Measurements from ENCODE around the gene BET1L. TPM values are rescaled to one million over a fixed set of nuclear protein-coding genes. Genes with fewer than 3 reads are reported as not detected.
"Not testable (repeated sequence)": the region's sequence is repeated elsewhere in the genome, so short reads cannot be mapped to it uniquely, and the experiment has no call there.

BET1L gene, protein sequence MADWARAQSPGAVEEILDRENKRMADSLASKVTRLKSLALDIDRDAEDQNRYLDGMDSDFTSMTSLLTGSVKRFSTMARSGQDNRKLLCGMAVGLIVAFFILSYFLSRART
- 27.2 TPM for total RNA-seq

GRCh38 chr11:207208-207862 is at the start of gene BET1L, which contains the start of gene RIC8A:
Gene BET1L (minus strand): TSS chr11:207399. CDS start chr11:207321, 78 bp downstream.
Gene RIC8A (plus strand): TSS chr11:207708. CDS start chr11:208855, 1,147 bp downstream.
- DNase-seq (ENCODE audit: low read depth in 2 of 3, low spot score in 2 of 3) = peak; percentile 96 to 99 (median 99)

DNA sequence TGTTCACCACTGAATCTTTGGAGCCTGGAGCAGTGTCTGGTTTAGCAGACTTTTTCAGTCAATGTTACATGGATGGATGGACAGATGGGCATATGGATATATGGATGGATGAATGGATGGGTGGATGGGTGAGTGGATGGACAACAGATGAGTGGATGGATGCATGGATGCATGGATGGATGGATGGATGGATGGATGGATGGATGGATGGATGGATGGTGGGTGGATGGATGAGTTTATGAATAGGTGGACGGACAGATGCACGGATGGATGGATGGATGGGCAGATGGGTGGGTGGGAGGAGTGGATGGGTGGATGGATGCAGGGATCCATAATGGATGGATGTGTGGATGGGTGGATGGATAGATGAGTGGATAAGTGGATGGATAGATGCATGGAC is 48.6 kb upstream of the BET1L start:
- no peak for DNase-seq (ENCODE audit: low read depth in 2 of 3, low spot score in 2 of 3)

DNA sequence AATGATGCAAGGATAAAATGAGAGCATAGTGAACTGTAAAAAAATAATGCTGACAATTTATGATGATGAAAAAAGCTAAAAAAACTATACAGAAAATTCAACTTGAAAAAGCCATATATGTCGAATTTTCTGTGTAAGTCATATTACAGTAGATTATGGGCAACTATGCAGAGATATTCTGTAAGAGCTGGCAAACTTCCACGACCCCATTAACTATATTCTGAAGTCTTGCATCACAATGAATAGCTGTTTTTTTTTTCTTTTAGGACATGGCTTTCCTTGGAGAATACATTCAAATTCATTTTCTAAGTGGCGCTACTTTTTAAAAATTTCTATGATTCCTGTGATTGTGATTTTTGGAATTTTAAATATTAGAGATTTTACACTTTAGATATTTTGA is 48.0 kb upstream of the BET1L start:
- DNase-seq (ENCODE audit: low read depth in 2 of 3, low spot score in 2 of 3) = no peak

GRCh38 chr11:253886-254270 is 46.7 kb upstream of the BET1L start:
- DNase-seq (ENCODE audit: low read depth in 2 of 3, low spot score in 2 of 3) = no peak

DNA sequence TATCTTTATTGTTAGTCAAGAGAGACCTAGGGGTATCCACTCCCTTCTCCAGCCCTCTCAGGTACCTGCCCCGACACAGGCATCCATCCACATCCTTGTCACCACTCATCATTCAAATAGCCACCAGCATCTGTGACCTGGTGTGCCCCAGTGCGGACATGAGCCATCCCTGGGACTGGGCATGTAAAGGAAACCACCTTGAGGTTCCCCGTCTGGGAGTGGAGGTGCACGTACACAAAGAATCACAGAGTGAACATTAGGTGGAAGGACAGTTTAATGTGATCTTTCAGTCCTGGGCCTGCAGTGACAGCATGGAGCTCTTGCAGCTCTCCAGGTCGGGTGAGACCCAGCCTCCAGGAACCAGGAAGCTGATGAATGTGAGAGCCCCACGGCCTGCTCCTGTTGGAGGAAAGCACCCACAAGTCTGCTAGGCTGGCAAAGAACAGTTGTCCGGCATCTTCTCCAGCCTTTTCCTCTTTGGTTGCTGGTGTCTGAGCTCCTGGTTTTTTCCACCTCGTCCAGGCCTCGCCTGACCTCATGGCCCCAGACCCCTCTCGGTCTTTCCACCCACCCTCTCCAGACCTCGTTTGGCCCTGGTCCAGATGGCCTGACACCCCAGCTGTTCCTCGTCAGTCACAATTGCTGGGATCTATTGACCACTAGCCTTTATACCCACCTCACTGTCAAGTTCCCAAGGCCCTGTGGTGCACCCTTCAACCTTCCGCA is 46.1 kb upstream of the BET1L start:
- DNase-seq (ENCODE audit: low read depth in 2 of 3, low spot score in 2 of 3) = no peak

DNA sequence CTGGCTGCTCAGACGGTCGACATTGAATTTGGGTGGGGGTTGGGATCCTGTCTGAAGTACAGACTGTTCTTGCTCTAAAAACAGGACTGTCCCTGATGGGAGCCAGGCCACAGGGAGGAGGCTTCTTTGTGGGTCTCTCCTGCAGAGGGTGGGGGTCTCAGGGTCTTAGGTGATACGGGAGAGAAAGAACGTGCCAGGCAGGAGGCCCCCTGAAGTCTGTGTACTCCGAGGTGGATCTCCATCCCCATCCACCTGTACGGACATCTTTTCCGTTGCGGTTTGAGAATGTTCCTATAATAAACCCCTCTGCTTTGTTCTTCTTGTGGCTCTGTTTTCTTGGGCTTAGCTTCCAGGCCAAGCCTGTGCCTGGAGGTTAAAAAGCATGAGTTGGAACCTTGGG is 45.5 kb upstream of the BET1L start:
- DNase-seq (ENCODE audit: low read depth in 2 of 3, low spot score in 2 of 3) = no peak

DNA sequence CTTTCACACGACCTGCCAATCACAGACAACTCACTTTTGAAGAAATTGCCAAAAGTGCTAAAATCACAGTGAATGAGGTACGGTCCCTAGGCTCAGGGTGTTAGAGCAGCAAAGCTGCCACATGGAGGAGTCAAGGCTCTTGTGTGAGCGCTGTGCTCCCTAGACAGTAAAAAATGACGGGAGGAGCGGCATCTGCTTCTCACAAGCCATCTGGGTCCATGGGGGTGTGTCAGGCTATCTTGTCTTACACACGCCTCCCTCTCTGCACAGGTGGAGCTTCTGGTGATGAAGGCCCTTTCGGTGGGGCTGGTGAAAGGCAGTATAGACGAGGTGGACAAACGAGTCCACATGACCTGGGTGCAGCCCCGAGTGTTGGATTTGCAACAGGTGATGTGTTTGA is 44.4 kb upstream of the BET1L start:
- no peak for DNase-seq (ENCODE audit: low read depth in 2 of 3, low spot score in 2 of 3)

GRCh38 chr11:250740-251299 is 43.6 kb upstream of the BET1L start:
- DNase-seq (ENCODE audit: low read depth in 2 of 3, low spot score in 2 of 3) = peak; percentile 49 to 78 (median 64)

- no peak for DNase-seq (ENCODE audit: low read depth in 2 of 3, low spot score in 2 of 3)
Observed at GRCh38 chr11:250274-250673, 43.1 kb upstream of the BET1L start.

GRCh38 chr11:249062-249461 is 41.9 kb upstream of the BET1L start:
- DNase-seq (ENCODE audit: low read depth in 2 of 3, low spot score in 2 of 3) = no peak

GRCh38 chr11:244376-244775 is 37.2 kb upstream of the BET1L start:
- DNase-seq (ENCODE audit: low read depth in 2 of 3, low spot score in 2 of 3) = no peak

DNA sequence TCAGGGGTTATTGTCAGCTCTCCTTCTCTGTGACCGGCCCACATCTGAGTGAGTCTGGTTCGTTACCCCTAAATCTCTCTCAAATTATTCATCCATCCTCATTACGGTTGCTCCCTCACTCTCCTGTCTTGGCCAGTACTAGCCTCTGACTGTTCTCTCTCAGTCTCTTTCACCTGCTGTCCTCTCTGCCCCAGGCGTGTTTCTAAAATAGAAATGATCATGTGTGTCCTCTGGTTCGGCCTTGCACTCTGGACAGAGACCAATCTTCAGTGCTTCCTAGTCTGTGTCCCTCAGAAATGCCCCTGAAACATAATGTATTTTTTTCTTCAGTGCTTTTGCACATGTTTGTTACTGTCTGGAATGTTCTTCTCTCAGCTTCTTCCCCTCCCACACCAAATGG is 34.4 kb upstream of the BET1L start:
- no peak for DNase-seq (ENCODE audit: low read depth in 2 of 3, low spot score in 2 of 3)

DNA sequence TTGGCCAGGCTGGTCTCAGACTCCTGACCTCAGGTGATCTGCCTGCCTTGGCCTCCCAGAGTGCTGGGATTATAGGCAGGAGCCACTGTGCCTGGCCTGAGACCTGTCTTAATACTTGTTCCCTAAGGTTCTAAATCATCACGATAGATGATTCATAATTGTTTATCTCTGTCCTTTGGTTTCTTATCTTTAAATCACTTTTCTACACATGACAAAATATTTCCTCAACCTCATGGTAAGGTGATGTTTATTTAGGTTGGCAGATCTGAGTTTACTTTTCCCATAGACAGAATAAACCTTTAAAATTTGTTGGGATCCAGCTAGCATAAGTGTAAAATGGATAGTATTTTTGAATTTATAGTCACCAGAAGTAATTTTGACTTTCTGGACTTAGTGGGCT is 33.1 kb upstream of the BET1L start:
- DNase-seq (ENCODE audit: low read depth in 2 of 3, low spot score in 2 of 3) = no peak

GRCh38 chr11:238346-238745 is 31.1 kb upstream of the BET1L start:
- DNase-seq (ENCODE audit: low read depth in 2 of 3, low spot score in 2 of 3) = not testable (repeated sequence)

DNA sequence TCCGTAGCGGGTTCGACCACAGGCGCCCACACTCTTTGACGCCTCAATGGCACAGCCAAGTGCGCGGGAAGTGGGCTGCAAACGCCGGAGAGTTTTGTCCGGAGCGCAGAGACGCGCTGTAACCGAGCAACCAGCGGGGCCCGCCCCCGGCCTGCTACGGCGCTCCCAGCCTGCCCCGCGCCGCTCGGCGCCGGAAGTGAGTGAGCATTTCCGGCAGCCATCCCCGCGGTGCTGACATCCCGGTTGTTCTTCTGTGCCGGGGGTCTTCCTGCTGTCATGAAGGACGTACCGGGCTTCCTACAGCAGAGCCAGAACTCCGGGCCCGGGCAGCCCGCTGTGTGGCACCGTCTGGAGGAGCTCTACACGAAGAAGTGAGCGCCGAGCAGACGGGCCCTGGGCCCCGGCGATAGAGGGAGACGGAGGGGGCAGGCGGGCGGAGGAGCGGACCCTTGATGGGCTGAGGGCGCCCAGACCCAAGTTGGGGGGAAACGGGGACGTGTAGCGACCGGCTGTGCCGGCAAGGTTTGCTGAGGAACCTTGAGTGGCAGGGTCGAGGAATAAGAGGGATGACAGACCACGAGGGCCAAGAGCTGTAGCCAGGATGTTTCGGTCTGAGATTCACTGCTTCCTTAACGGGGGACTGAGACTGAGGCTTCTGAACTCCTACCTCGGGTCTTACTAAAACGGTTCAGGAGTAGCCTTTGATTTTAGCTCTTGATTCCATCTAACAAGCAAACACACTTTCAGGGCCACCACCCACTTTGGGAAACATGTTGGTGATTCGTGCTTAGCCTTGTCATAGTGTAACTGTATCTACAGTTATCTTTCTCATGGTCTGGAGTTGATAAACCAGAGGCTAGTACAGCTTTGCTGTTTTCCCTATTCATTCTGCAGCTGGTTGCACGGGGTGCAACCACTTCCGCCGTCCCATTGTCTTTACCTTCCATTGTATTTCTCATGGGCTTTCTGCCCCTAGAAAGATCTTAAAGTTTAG is 29.9 kb upstream of the BET1L start, which contains the start of gene PSMD13:
PSMD13 (plus strand) TSS at position 203 of the 994 bp plus-strand sequence; CDS start at position 277, 74 bp downstream.
- peak; percentile 10 to 89 (median 88) for DNase-seq (ENCODE audit: low read depth in 2 of 3, low spot score in 2 of 3)

DNA sequence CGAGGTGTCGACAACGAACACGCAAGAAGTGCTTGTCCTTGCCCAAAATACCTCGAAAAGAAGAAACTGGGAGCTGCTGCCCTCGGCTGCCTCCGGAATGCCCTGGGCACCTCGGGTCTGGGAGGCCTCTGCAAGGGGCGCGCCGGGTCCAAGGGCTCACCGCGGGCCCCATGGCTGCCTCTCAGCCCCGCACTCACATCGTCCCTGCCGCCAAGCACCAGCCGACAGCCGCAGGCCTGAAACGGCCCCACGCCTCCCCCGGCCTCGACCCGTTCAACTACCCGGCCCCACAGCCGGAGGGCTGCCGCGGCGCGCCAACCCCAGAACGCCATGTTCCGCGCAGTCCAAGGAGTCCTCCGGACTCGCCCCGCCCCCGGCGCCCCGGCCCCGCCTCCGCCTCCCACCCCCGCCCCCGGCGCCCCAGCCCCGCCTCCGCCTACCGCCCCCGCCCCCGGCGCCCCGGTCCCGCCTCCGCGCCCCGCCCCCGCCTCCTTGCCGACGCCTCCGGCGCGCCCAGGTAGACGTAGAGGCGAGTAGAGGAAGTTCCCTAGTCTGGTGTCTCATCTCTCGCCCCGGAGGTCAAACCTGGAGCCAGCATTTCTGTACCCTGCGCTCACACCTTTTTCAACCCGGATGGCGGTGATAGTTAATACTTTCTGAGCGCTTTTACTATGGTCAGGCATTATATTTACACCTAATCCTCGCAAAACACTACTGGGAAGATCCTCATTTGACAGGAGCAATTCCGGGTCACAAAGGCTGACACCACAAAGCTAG is 29.0 kb upstream of the BET1L start, which contains the start of gene SIRT3:
SIRT3 (minus strand) TSS at position 346 of the 777 bp plus-strand sequence; CDS start at position 332, 14 bp downstream.
- DNase-seq (ENCODE audit: low read depth in 2 of 3, low spot score in 2 of 3) = peak; percentile 74 to 90 (median 85)

DNA sequence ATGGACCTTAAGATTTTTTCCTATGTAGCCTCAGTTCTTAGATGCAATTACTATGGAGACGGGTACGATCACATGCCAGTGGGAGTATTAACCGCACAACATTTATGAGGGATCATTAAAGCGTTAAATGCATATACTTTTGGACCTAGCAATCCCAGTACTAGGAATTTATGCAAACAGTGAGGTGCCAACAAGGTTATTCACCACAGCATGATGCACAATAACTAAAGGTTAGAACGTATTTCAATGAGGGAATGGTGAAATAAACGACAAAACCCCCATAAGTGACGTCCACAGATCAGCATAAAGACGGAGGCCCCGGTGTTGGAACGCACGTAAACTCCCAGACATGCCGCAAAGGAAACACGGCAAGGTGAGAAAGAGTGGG is 28.4 kb upstream of the BET1L start:
- peak in 2 of 3 donors; percentile 48 to 50 for DNase-seq (ENCODE audit: low read depth in 2 of 3, low spot score in 2 of 3)

- no peak for DNase-seq (ENCODE audit: low read depth in 2 of 3, low spot score in 2 of 3)
Observed at GRCh38 chr11:235180-235579, 28.0 kb upstream of the BET1L start.

DNA sequence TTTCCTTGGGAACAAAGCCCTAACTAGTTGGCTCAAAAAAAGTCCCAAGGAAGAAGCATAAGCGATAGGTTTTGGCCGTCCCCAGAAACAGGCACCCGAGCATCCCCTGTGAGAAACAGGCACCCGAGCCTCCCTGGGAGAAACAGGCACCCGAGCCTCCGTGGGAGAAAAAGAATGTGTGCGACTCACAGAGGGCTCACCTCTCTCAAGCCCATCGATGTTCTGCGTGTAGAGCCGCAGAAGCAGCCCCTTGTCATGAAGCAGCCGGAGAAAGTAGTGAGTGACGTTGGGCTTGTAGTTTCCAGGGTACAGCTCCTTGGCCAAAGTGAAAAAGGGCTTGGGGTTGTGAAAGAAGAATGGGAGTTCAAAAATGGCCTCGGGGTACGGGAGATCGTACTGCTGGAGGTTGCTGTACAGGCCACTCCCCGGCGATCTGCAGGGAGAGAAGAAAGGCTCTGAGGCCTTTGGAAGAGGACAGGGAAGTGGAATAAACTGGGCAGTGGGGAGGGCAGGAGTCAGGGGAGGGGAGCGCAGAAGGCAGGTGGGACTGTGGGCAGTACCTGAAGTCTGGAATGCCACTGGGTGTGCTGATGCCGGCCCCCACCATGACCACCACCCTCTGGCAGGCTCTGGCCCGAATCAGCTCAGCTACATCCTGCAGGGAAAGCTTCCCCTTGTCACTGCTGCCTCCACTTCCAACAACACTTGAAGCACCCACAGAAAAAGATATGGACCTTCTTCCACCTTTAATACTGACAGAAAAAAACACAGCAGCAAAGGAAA is 25.8 kb upstream of the BET1L start:
- no peak for DNase-seq (ENCODE audit: low read depth in 2 of 3, low spot score in 2 of 3)
